Upper lobe of left lung (tissue), 4 donors: Measurements from ENCODE around the gene OR11H12.
"Not testable (repeated sequence)": the region's sequence is repeated elsewhere in the genome, so short reads cannot be mapped to it uniquely, and the experiment has no call there.

ENCODE experiments used
- CTCF ChIP-seq, 6 experiments: fragments of 450-650 bp in 4 of 6; fragments of 200-600 bp in 2 of 6; sonication (generic) in 2 of 6; IDR thresholded peaks; one replicate each; pipeline ENCODE4 v1.5.1; 2016 to 2019; ENCODE audit warnings: antibody characterized with exemption in 6 of 6
- POLR2AphosphoS5 ChIP-seq, 2 donors: sonication (generic); formaldehyde crosslinking; IDR thresholded peaks; one replicate each; pipeline ENCODE4 v1.5.1; 2017; ENCODE audit warnings: antibody characterized with exemption in 2 of 2

- TF ChIP-seq CTCF, POLR2AphosphoS5 (IDR thresholded peaks at IDR 0.05): not testable (repeated sequence)
Measured at GRCh38 chr14:18646075-18646730, 45.3 kb downstream of the OR11H12 start.
